ENCODE measurements around the gene GABRR1. TPM values are rescaled to one million over a fixed set of nuclear protein-coding genes. Genes with fewer than 3 reads are reported as not detected.
"Not testable (repeated sequence)": the region's sequence is repeated elsewhere in the genome, so short reads cannot be mapped to it uniquely, and the experiment has no call there.

Gene GABRR1
- total and polyA plus RNA-seq, 2 donors: 0.11 TPM; not detected in 1

- Histone ChIP-seq H3K27ac (ENCODE audit: low read depth) (no peak overlapping the region), H3K4me1 (ENCODE audit: insufficient read depth) (no peaks in the 10 kb centered on the region), H3K36me3 (ENCODE audit: insufficient read depth) (no peaks in the 10 kb centered on the region), H3K4me3 (ENCODE audit: low read depth, low read length) (no peak overlapping the region)
- 45% methylated on average over 5 of the region's 5 CpGs for WGBS
- no peak for DNase-seq (ENCODE audit: extremely low spot score)
These were observed 77.4 kb downstream of the GABRR1 start for GRCh38 chr6:89139509-89140346.

DNA sequence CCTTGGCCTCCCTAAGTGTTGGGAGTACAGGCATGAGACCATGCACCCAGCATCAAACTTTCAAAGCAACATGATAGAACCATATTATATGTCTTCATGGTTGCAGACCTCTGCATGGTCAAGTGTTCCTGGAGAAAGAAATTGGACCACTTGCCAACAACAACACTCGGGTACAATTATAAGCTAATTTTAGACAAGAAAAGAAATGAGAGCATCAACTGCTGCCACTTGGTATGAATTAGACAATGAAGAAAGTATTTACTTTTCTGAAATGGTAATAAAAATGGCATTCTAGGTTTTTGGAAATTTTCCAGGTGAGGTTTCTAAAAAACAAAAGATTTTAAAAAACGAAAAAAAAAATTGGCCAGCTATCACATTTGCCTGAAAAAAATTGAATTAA lies 79.0 kb downstream of the GABRR1 start:
- H3K36me3 ChIP-seq (ENCODE audit: insufficient read depth): no peaks in the 10 kb centered on the region
- 78% methylated on average over 2 of the region's 2 CpGs for WGBS
- no peak for DNase-seq (ENCODE audit: extremely low spot score)
- H3K27ac ChIP-seq (ENCODE audit: low read depth): no peak overlapping the region
- H3K4me3 ChIP-seq (ENCODE audit: low read depth, low read length): no peak overlapping the region
- no peaks in the 10 kb centered on the region for H3K4me1 ChIP-seq (ENCODE audit: insufficient read depth)

DNA sequence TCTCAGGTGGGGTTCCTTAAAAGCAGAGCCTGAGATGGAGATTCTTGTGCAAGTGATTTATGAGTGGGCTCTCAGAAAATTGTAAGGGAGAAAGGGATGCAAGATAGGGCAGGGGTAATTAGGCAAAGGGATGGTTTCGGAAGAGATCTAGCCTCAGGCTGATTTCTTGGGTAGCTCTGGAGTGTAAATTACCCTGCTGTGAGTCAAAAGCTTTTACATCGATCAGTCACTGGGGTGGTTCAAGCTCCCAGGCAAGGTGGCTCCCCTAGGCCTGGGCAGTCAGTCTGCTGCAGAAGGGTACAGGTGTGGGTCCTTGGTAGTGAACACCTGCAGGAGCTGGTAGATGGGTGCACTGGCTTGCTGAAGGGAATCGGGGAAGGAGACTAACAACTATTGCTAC lies 82.4 kb downstream of the GABRR1 start:
- H3K4me1 ChIP-seq (ENCODE audit: insufficient read depth): no peaks in the 10 kb centered on the region
- H3K4me3 ChIP-seq (ENCODE audit: low read depth, low read length): no peak overlapping the region
- H3K27ac ChIP-seq (ENCODE audit: low read depth): no peak overlapping the region
- no peak for DNase-seq (ENCODE audit: extremely low spot score)
- no peaks in the 10 kb centered on the region for H3K36me3 ChIP-seq (ENCODE audit: insufficient read depth)
- 82% methylated on average over 3 of the region's 3 CpGs for WGBS

- WGBS: 81% methylated on average over 9 of the region's 9 CpGs
These were observed 83.2 kb downstream of the GABRR1 start for GRCh38 chr6:89133981-89134380.

DNA sequence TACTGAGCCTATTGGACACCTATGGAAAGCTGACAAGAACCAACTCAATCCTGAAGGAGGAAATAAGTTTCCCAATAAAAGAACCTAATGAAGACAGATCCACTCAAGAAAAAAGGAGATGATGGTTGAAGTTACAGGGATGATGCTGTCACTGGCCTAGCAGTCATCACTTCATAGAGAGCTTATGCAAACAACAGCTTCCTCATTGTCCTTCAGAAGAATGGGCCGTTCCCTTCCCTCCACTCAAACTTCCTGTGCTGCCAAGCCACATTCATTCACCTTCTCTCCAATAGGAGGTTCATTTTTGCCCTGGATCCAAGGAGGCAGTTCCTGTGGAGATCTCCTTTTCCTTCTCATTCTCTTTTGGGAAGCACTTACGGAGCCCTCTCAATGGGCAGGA lies 85.1 kb downstream of the GABRR1 start:
- no peaks in the 10 kb centered on the region for H3K36me3 ChIP-seq (ENCODE audit: insufficient read depth)
- H3K4me1 ChIP-seq (ENCODE audit: insufficient read depth): no peaks in the 10 kb centered on the region
- DNase-seq (ENCODE audit: extremely low spot score): no peak
- WGBS: 87% methylated on average over 2 of the region's 2 CpGs
- H3K4me3 ChIP-seq (ENCODE audit: low read depth, low read length): no peak overlapping the region
- H3K27ac ChIP-seq (ENCODE audit: low read depth): no peak overlapping the region

More at GRCh38 chr6:89133981-89134380, 83.2 kb downstream of the GABRR1 start:
- no peak for DNase-seq (ENCODE audit: extremely low spot score)
- Histone ChIP-seq H3K4me1 (ENCODE audit: insufficient read depth) (no peaks in the 10 kb centered on the region), H3K4me3 (ENCODE audit: low read depth, low read length) (no peak overlapping the region), H3K27ac (ENCODE audit: low read depth) (no peak overlapping the region), H3K36me3 (ENCODE audit: insufficient read depth) (no peaks in the 10 kb centered on the region)

DNA sequence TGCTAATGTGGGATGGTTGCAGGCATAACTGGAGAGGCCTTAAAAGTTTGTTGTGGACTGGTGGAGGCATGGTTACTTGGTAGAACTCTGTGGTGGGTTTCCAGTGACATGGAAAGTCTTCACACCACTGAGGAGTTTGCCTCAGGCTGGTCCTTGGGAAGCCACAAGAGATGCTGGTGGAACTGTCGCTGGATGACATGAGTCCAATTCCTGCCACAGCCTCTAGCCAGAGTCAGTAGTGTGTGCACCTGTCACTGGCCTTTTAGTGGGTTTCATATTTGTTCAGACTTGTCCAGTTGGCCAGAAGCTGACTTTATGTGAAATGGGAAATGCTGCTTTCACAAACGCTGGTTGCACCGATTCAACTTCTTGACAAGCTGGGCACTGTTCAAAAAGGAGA lies 85.6 kb downstream of the GABRR1 start:
- DNase-seq (ENCODE audit: extremely low spot score): no peak
- Histone ChIP-seq H3K4me3 (ENCODE audit: low read depth, low read length) (no peak overlapping the region), H3K4me1 (ENCODE audit: insufficient read depth) (no peaks in the 10 kb centered on the region), H3K36me3 (ENCODE audit: insufficient read depth) (no peaks in the 10 kb centered on the region), H3K27ac (ENCODE audit: low read depth) (no peak overlapping the region)
- WGBS: 91% methylated on average over 3 of the region's 3 CpGs

- not testable (repeated sequence) for H3K4me3 ChIP-seq (ENCODE audit: low read depth, low read length); H3K4me1 ChIP-seq (ENCODE audit: insufficient read depth); H3K27ac ChIP-seq (ENCODE audit: low read depth); H3K36me3 ChIP-seq (ENCODE audit: insufficient read depth); DNase-seq (ENCODE audit: extremely low spot score)
- 76% methylated on average over 2 of the region's 2 CpGs for WGBS
These were observed 88.9 kb downstream of the GABRR1 start for GRCh38 chr6:89128256-89128671.

Other genes with a start within 250 kb of the GABRR1 start
- 224 TPM for gene PNRC1, start 136.6 kb downstream of the GABRR1 start, total RNA-seq
- 147 TPM for gene PNRC1, start 136.6 kb downstream of the GABRR1 start, polyA plus RNA-seq
- gene SRSF12, start 99.3 kb downstream of the GABRR1 start, total RNA-seq: 8.6 TPM
- 1.3 TPM for gene SRSF12, start 99.3 kb downstream of the GABRR1 start, polyA plus RNA-seq
- 31.3 TPM for gene PM20D2, start 71.3 kb downstream of the GABRR1 start, total RNA-seq
- 16.1 TPM for gene PM20D2, start 71.3 kb downstream of the GABRR1 start, polyA plus RNA-seq
- 1.1 TPM for gene GABRR2, start 97.9 kb upstream of the GABRR1 start, total RNA-seq
- gene GABRR2, start 97.9 kb upstream of the GABRR1 start, polyA plus RNA-seq: 0.66 TPM
- 58.7 TPM for gene UBE2J1, start 135.4 kb upstream of the GABRR1 start, total RNA-seq
- 26.4 TPM for gene UBE2J1, start 135.4 kb upstream of the GABRR1 start, polyA plus RNA-seq
- gene RRAGD, start 194.9 kb upstream of the GABRR1 start, total RNA-seq: 11.4 TPM
- gene RRAGD, start 194.9 kb upstream of the GABRR1 start, polyA plus RNA-seq: 8.4 TPM
- gene ANKRD6, start 215.8 kb upstream of the GABRR1 start, total RNA-seq: 29.2 TPM
- gene ANKRD6, start 215.8 kb upstream of the GABRR1 start, polyA plus RNA-seq: 7.5 TPM